ENCODE data around the gene TOMM70. TPM values are rescaled to one million over a fixed set of nuclear protein-coding genes. Genes with fewer than 3 reads are reported as not detected.
"Not testable (repeated sequence)": the region's sequence is repeated elsewhere in the genome, so short reads cannot be mapped to it uniquely, and the experiment has no call there.

The TOMM70 gene
- total and polyA plus RNA-seq, 7 donors, result 51.1 to 97.2 (median 76.7) TPM

GRCh38 chr3:100348727-100349126 is 52.2 kb downstream of the TOMM70 start:
- DNase-seq (no peak), ATAC-seq (no peak)
- TF ChIP-seq, protein P1, sequence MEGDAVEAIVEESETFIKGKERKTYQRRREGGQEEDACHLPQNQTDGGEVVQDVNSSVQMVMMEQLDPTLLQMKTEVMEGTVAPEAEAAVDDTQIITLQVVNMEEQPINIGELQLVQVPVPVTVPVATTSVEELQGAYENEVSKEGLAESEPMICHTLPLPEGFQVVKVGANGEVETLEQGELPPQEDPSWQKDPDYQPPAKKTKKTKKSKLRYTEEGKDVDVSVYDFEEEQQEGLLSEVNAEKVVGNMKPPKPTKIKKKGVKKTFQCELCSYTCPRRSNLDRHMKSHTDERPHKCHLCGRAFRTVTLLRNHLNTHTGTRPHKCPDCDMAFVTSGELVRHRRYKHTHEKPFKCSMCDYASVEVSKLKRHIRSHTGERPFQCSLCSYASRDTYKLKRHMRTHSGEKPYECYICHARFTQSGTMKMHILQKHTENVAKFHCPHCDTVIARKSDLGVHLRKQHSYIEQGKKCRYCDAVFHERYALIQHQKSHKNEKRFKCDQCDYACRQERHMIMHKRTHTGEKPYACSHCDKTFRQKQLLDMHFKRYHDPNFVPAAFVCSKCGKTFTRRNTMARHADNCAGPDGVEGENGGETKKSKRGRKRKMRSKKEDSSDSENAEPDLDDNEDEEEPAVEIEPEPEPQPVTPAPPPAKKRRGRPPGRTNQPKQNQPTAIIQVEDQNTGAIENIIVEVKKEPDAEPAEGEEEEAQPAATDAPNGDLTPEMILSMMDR (IDR thresholded peaks at IDR 0.05), result no peak
- Histone ChIP-seq H3K4me1 (no peaks in the 10 kb centered on the region), H3K36me3 (ENCODE audit: insufficient read depth in 1 of 2, low read depth in 1 of 2) (peaks cover 24 to 88% of the 10 kb centered on the region in 2 donors), H3K9me3 (no peaks in the 10 kb centered on the region), H3K4me3 (no peak overlapping the region), H3K27ac (no peak overlapping the region), H3K27me3 (ENCODE audit: insufficient read depth in 3 of 3, low read length in 2 of 3) (no peaks in the 10 kb centered on the region)
- 92 to 95% (median 92%) methylated on average over 5 of the region's 5 CpGs for WGBS, 3 donors
- intact Hi-C loops (cut with DNase I), result no loop called here

DNA sequence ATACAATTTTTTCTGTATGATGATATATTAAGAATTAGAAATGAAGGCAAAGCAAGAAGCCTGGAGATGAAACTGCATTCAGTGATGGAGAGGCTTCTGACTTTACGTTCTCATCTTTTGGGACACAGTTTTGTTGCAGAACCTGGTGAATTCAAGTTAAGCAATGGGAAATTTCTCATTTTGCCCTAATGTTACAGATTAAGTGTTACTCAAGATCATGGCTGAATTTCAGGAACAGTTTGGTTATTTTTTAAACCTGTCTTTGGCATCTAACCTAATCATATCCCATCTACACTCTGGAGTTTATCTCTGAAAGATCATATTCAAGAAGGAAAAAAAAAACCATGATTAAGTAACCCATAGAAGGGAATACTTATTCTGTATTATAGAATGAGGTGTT is 60.4 kb downstream of the TOMM70 start:
- intact Hi-C loops (cut with DNase I), result no loop called here
- ATAC-seq (no peak), DNase-seq (no peak)
- TF ChIP-seq, protein P1 (IDR thresholded peaks at IDR 0.05), result no peak
- H3K4me3 ChIP-seq, result no peak overlapping the region
- peaks cover 0 to 69% of the 10 kb centered on the region in 2 donors for H3K36me3 ChIP-seq (ENCODE audit: insufficient read depth in 1 of 2, low read depth in 1 of 2)
- no peaks in the 10 kb centered on the region for H3K27me3 ChIP-seq (ENCODE audit: insufficient read depth in 3 of 3, low read length in 2 of 3)
- 91 to 95% (median 95%) methylated on average over 1 of the region's 1 CpG for WGBS, 3 donors
- H3K9me3 ChIP-seq, result no peaks in the 10 kb centered on the region
- H3K4me1 ChIP-seq, result peaks cover 4% of the 10 kb centered on the region
- no peak overlapping the region for H3K27ac ChIP-seq

DNA sequence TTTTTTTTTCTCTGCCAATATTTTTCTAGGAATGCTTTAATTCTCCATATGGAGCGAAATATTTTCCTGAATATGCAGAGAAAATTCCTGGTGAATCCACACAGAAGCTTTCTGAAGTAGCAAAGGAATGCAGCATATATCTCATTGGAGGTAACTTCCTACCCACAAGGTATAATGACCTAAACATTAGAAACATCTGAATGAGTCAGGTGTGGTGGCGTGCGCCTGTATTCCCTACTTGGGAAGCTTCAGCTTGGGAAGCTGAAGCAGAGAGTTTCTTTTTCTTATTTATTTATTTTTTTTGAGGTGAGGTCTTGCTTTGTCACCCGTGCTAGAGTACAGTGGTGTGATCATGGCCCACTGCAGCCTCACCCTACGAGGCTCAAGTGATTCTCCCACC is 61.1 kb downstream of the TOMM70 start:
- H3K4me1 ChIP-seq, result peaks cover 5% of the 10 kb centered on the region
- ATAC-seq, result no peak
- H3K27me3 ChIP-seq (ENCODE audit: insufficient read depth in 3 of 3, low read length in 2 of 3), result no peaks in the 10 kb centered on the region
- intact Hi-C loops (cut with DNase I), result loop anchor here (5.0 to 10.0 kb wide), 2 partner anchors 33 to 505 kb away; no protein-coding TSS in a partner anchor
- TF ChIP-seq, protein P1 (IDR thresholded peaks at IDR 0.05), result no peak
- H3K27ac ChIP-seq, result no peak overlapping the region
- peaks cover 0 to 62% of the 10 kb centered on the region in 2 donors for H3K36me3 ChIP-seq (ENCODE audit: insufficient read depth in 1 of 2, low read depth in 1 of 2)
- no peaks in the 10 kb centered on the region for H3K9me3 ChIP-seq
- DNase-seq, result no peak
- H3K4me3 ChIP-seq, result no peak overlapping the region
- WGBS, 3 donors, result 95 to 96% (median 95%) methylated on average over 5 of the region's 5 CpGs

- WGBS, 3 donors, result 82 to 89% (median 87%) methylated on average over 10 of the region's 10 CpGs
- H3K9me3 ChIP-seq, result no peaks in the 10 kb centered on the region
These were observed 62.0 kb downstream of the TOMM70 start for GRCh38 chr3:100338911-100339310.

DNA sequence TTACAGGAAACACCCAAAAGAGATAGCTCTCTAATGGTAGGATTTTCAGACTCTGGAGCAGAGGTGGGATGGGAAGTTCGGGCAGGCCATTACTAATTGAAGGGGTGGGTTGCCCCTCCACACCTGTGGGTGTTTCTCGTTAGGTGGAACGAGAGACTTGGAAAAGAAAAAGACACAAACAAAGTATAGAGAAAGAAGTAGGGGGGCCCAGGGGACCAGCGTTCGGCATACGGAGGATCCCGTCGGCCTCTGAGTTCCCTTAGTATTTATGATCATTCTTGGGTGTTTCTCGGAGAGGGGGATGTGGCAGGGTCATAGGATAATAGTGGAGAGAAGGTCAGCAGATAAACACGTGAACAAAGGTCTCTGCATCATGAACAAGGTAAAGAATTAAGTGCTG is 64.7 kb downstream of the TOMM70 start:
- H3K4me1 ChIP-seq; H3K27me3 ChIP-seq (ENCODE audit: insufficient read depth in 3 of 3, low read length in 2 of 3); DNase-seq; H3K4me3 ChIP-seq; ATAC-seq; H3K9me3 ChIP-seq: not testable (repeated sequence)
- intact Hi-C loops (cut with DNase I), result loop anchor here (5.0 to 10.0 kb wide), 2 partner anchors 36 to 501 kb away; no protein-coding TSS in a partner anchor
- Histone ChIP-seq H3K27ac (peak overlapping the region; percentile 92), H3K36me3 (ENCODE audit: insufficient read depth in 1 of 2, low read depth in 1 of 2) (peaks cover 0 to 26% of the 10 kb centered on the region in 2 donors)
- 86 to 89% (median 87%) methylated on average over 9 to 10 of the region's 10 CpGs for WGBS, 3 donors

More at GRCh38 chr3:100338911-100339310, 62.0 kb downstream of the TOMM70 start:
- intact Hi-C loops (cut with DNase I), result loop anchor here (5.0 to 10.0 kb wide), 2 partner anchors 33 to 504 kb away; no protein-coding TSS in a partner anchor
- H3K27me3 ChIP-seq (ENCODE audit: insufficient read depth in 3 of 3, low read length in 2 of 3), result no peaks in the 10 kb centered on the region
- no peak overlapping the region for H3K4me3 ChIP-seq
- no peak for DNase-seq
- peaks cover 0 to 53% of the 10 kb centered on the region in 2 donors for H3K36me3 ChIP-seq (ENCODE audit: insufficient read depth in 1 of 2, low read depth in 1 of 2)
- H3K27ac ChIP-seq, result no peak overlapping the region
- TF ChIP-seq, protein P1 (IDR thresholded peaks at IDR 0.05), result no peak
- H3K4me1 ChIP-seq, result peaks cover 7% of the 10 kb centered on the region
- ATAC-seq, result no peak
